Right lobe of liver (tissue), 6 donors: ENCODE measurements around the gene FLNC. TPM values are rescaled to one million over a fixed set of nuclear protein-coding genes. Genes with fewer than 3 reads are reported as not detected.

Experiments used
- ATAC-seq, 4 donors: fragments of 200-7000 bp; cut with Tn5 transposase; one replicate each; pipeline ENCODE4 v1.9.1; 2020; ENCODE audit warnings: mild to moderate bottlenecking in 4 of 4, moderate library complexity in 4 of 4
- DNase-seq, 3 donors: peaks; one replicate each; pipeline ENCODE4 v3.0.0-alpha.2; 2020
- H3K27ac ChIP-seq, 3 donors: fragments of 200-600 bp; one replicate each; pipeline ENCODE4 v1.8.0; 2022
- H3K27me3 ChIP-seq, 2 donors: fragments of 200-600 bp; one replicate each; pipeline ENCODE4 v1.8.0; 2022
- H3K36me3 ChIP-seq, 4 donors: fragments of 200-600 bp; sonication (generic) in 1 of 4; one replicate each; pipeline versions ENCODE4 v1.5.1 to v1.8.0; 2017 to 2022; ENCODE audit warnings: control low read depth in 1 of 4
- H3K4me1 ChIP-seq, 4 donors: fragments of 200-600 bp; sonication (generic) in 1 of 4; one replicate each; pipeline versions ENCODE4 v1.5.1 to v1.8.0; 2017 to 2022; ENCODE audit warnings: control low read depth in 1 of 4
- H3K4me3 ChIP-seq, 3 donors: fragments of 200-600 bp; one replicate each; pipeline ENCODE4 v1.8.0; 2022
- H3K9me3 ChIP-seq, 4 donors: fragments of 200-600 bp; sonication (generic) in 1 of 4; one replicate each; pipeline versions ENCODE4 v1.5.1 to v1.8.0; 2017 to 2022; ENCODE audit warnings: control low read depth in 1 of 4
- CTCF ChIP-seq, 4 donors: fragments of 200-600 bp in 3 of 4; fragments of 450-650 bp in 1 of 4; IDR thresholded peaks; one replicate each; pipeline versions ENCODE4 v1.5.1 to v1.8.0; 2016 to 2022; ENCODE audit warnings: antibody characterized with exemption in 4 of 4, mild to moderate bottlenecking in 2 of 4
- POLR2A ChIP-seq: fragments of 450-650 bp; IDR thresholded peaks from one replicate; pipeline ENCODE4 v1.6.1; 2017; ENCODE audit warnings: antibody characterized with exemption, mild to moderate bottlenecking
- WGBS: methylation state at CpG from one replicate; pipeline ENCODE4 v1.1.6; 2018; ENCODE audit warnings: low coverage, low lambda C conversion rate; ENCODE audit not compliant: insufficient coverage; ENCODE audit errors: missing lambda C conversion rate; 5-methylcytosine and 5-hydroxymethylcytosine counted together
- intact Hi-C, 2 donors: fragments of 100-400 bp; cut with DNase I; formaldehyde crosslinking; loops; one replicate each; pipeline versions ENCODE4 v1.11.2 to v1.14.1; 2022
- total RNA-seq, 6 experiments: library from RNA; depleted of rRNA in 2 of 6; stranded (reverse); fragments of >200 nt in 2 of 6; fragmentation: NEBNext Ultra II Directional in 3 of 6; extraction: Animal tissue kit (Norgen Biotek cat#: 25700) in 3 of 6; gene quantifications; one replicate each; pipeline versions ENCODE4 v1.1.0 to v1.2.4, GENCODE V29; 2016 to 2023
- donor health status: DM: no; HTN: yes; CAD: no.
- donor health status: DM: no; HTN: no; CAD: no.
- donor health status: DM: no; HTN: no; CAD: no.
- donor health status: DM: no; HTN: yes; CAD: no.
- donor health status: DM: no; HTN: yes; CAD: no.

The FLNC gene
- total RNA-seq, 6 experiments from 2014 or later: 0.27 to 5.1 (median 0.74) TPM

- WGBS: 93% methylated on average over 2 of the region's 3 CpGs
- Histone ChIP-seq H3K4me3 (no peak overlapping the region), H3K27ac (no peak overlapping the region), H3K9me3 (no peaks in the 10 kb centered on the region), H3K4me1 (no peaks in the 10 kb centered on the region), H3K36me3 (no peaks in the 10 kb centered on the region), H3K27me3 (no peaks in the 10 kb centered on the region)
- DNase-seq (no peak), ATAC-seq (no peak)
- intact Hi-C loops: no loop called here
- no peak for TF ChIP-seq POLR2A
- TF ChIP-seq CTCF (IDR thresholded peaks at IDR 0.05): no peak
Observed at GRCh38 chr7:128818694-128819093, 11.5 kb upstream of the FLNC start.

- WGBS: 83% methylated on average over 1 of the region's 4 CpGs
- no peaks in the 10 kb centered on the region for H3K9me3 ChIP-seq
- intact Hi-C loops: no loop called here
- ATAC-seq (no peak), DNase-seq (no peak)
- H3K27ac ChIP-seq: no peak overlapping the region
- H3K4me1 ChIP-seq: no peaks in the 10 kb centered on the region
- H3K27me3 ChIP-seq: no peaks in the 10 kb centered on the region
- H3K4me3 ChIP-seq: no peak overlapping the region
- no peaks in the 10 kb centered on the region for H3K36me3 ChIP-seq
- TF ChIP-seq CTCF (IDR thresholded peaks at IDR 0.05) (no peak), POLR2A (no peak)
Observed at GRCh38 chr7:128821724-128822123, 8.5 kb upstream of the FLNC start.

DNA sequence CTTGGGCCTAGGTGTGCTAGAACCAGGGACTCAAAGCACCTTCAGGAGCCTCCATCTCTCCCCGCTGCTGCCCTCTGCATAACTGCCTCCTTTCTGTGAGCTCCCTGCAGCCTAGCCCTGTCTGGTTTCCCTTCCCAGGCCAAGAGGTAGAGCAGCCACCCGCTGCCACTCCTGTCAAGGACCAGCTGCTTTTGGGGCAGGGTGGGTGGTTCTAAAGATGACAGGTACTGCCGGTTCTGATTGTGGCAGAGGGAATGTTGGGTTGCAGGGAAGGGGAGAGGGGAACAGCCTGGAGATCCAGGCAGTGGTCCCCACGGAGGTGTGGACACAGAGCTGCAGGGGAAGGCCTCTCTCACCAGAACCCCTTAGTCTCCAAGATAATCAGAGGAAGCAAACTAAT lies 3.7 kb upstream of the FLNC start:
- H3K36me3 ChIP-seq: no peaks in the 10 kb centered on the region
- H3K4me3 ChIP-seq: no peak overlapping the region
- WGBS: 79% methylated on average over 3 of the region's 4 CpGs
- H3K27me3 ChIP-seq: peaks cover 0 to 11% of the 10 kb centered on the region in 2 donors
- intact Hi-C loops: no loop called here
- ATAC-seq (no peak), DNase-seq (no peak)
- peaks cover 0 to 7% (median 0%) of the 10 kb centered on the region in 4 donors for H3K4me1 ChIP-seq
- H3K27ac ChIP-seq: no peak overlapping the region
- H3K9me3 ChIP-seq: no peaks in the 10 kb centered on the region
- TF ChIP-seq CTCF (IDR thresholded peaks at IDR 0.05): no peak
- TF ChIP-seq POLR2A: no peak

- 46% methylated on average over 1 of the region's 1 CpG for WGBS
- no peak for ATAC-seq
- H3K9me3 ChIP-seq: no peaks in the 10 kb centered on the region
- no peak overlapping the region for H3K27ac ChIP-seq
- H3K4me1 ChIP-seq: peaks cover 0 to 7% (median 0%) of the 10 kb centered on the region in 4 donors
- peaks cover 0 to 11% of the 10 kb centered on the region in 2 donors for H3K27me3 ChIP-seq
- no peaks in the 10 kb centered on the region for H3K36me3 ChIP-seq
- TF ChIP-seq CTCF (IDR thresholded peaks at IDR 0.05): no peak
- TF ChIP-seq POLR2A: no peak
- H3K4me3 ChIP-seq: no peak overlapping the region
- intact Hi-C loops: no loop called here
- DNase-seq: no peak
Observed at GRCh38 chr7:128826916-128827247, 3.3 kb upstream of the FLNC start.
